Endothelial cell (in vitro differentiated cells): ENCODE results near the gene RPS6KB2. TPM values are rescaled to one million over a fixed set of nuclear protein-coding genes. Genes with fewer than 3 reads are reported as not detected.

Source experiments
- DNase-seq: peaks from one replicate; pipeline ENCODE4 v3.0.0; 2021; ENCODE audit warnings: low spot score
- H3K27ac Mint-ChIP-seq: one replicate; pipeline ENCODE4 v1.8.0; 2021; ENCODE audit warnings: mixed read lengths, inconsistent platforms; ENCODE audit not compliant: unreplicated experiment
- H3K27me3 Mint-ChIP-seq: one replicate; pipeline ENCODE4 v1.8.0; 2021; ENCODE audit warnings: mild to moderate bottlenecking, moderate library complexity, mixed read lengths, inconsistent platforms; ENCODE audit not compliant: unreplicated experiment
- H3K36me3 Mint-ChIP-seq: one replicate; pipeline ENCODE4 v1.8.0; 2021; ENCODE audit warnings: mild to moderate bottlenecking, low read depth, mixed read lengths, inconsistent platforms; ENCODE audit not compliant: unreplicated experiment
- H3K4me1 Mint-ChIP-seq: one replicate; pipeline ENCODE4 v1.8.0; 2021; ENCODE audit warnings: mild to moderate bottlenecking, mixed read lengths, inconsistent platforms; ENCODE audit not compliant: unreplicated experiment
- H3K4me3 Mint-ChIP-seq: one replicate; pipeline ENCODE4 v1.8.0; 2021; ENCODE audit warnings: mild to moderate bottlenecking, mixed read lengths, inconsistent platforms; ENCODE audit not compliant: unreplicated experiment
- H3K9me3 Mint-ChIP-seq: one replicate; pipeline ENCODE4 v1.8.0; 2021; ENCODE audit warnings: mixed read lengths, inconsistent platforms; ENCODE audit not compliant: unreplicated experiment
- CTCF ChIP-seq: fragments of 200-600 bp; sonication (generic); IDR thresholded peaks from one replicate; pipeline ENCODE4 v1.5.0; 2021; ENCODE audit warnings: antibody characterized with exemption; ENCODE audit not compliant: unreplicated experiment
- total RNA-seq: library from RNA; stranded (reverse); fragmentation: NEBNext Ultra II Directional; extraction: Animal tissue kit (Norgen Biotek cat#: 25700); gene quantifications from one replicate; pipeline ENCODE4 v1.2.1, GENCODE V29; 2021; ENCODE audit not compliant: unreplicated experiment

Gene RPS6KB2
- total RNA-seq, 1 donor from 2014 or later: 44.2 TPM

- Mint-ChIP-seq H3K27ac (no peak overlapping the region), H3K36me3 (peaks cover 10% of the 10 kb centered on the region), H3K27me3 (peaks cover 17% of the 10 kb centered on the region), H3K4me1 (peaks cover 3% of the 10 kb centered on the region), H3K9me3 (no peaks in the 10 kb centered on the region), H3K4me3 (no peak overlapping the region)
- no peak for TF ChIP-seq CTCF
- DNase-seq: no peak
These were observed 1.4 kb downstream of the RPS6KB2 start for GRCh38 chr11:67429722-67430121.

DNA sequence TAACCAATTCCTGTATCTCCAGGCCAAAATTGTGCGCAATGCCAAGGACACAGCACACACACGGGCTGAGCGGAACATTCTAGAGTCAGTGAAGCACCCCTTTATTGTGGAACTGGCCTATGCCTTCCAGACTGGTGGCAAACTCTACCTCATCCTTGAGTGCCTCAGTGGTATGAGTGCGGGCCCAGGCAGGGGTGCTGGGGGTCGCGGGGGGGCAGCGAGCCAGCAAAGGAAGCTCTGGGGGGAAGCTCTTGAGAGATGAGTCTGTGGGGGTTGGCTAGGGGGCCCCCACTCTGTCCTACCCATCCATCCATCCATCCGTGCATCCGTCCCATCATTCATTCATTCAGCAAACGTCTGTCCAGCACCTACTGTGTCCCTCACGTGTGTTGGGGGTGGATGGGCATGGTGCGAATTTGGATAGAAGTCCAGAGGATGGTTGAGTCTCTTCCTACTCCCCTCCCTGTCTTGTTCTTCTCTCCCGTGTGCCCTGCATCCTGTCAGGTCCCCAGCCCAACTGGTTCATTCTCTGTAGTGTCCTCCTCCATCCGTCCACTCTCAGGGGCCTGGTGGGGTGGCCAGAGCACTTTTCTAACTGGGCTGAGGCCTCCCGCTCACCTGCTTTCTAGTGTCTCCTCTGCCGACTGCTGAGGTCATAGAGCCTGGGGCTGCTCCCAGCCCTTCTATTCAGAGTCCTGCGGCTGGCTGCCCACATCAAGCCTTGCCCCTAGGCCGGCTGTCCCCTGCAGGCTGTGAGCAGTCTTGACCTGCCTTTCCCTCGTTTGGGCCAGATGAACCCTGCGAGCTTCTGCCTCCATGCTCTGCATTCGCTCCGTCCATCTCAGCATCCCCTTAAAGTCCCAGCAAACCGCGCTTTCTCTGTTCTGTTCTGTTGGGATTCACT is 3.3 kb downstream of the RPS6KB2 start:
- H3K4me3 Mint-ChIP-seq: peak overlapping the region; percentile 51
- no peaks in the 10 kb centered on the region for H3K9me3 Mint-ChIP-seq
- peaks cover 13% of the 10 kb centered on the region for H3K27me3 Mint-ChIP-seq
- no peak overlapping the region for H3K27ac Mint-ChIP-seq
- DNase-seq: no peak
- H3K4me1 Mint-ChIP-seq: peaks cover 5% of the 10 kb centered on the region
- no peak for TF ChIP-seq CTCF
- peaks cover 12% of the 10 kb centered on the region for H3K36me3 Mint-ChIP-seq

DNA sequence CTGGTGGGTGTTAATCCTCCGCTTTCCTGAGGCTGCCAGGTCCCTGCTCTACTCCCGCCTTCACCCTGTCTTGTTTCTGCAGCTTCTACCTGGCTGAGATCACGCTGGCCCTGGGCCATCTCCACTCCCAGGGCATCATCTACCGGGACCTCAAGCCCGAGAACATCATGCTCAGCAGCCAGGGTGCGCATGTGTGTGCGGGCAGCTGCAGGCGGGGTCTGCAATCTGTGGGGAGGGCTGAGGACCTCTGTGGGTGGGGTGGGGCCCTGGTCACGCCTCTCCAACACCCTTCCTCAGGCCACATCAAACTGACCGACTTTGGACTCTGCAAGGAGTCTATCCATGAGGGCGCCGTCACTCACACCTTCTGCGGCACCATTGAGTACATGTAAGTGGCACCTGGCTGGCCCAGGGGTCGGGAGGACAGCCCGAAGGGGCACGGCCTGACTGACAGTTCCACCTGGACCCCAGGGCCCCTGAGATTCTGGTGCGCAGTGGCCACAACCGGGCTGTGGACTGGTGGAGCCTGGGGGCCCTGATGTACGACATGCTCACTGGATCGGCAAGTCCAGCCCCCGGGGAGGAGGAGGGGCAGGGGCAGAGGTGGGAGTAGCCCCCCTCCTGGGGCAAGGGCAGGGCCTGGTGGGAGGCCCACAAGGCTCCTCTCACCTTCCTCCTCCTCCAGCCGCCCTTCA is 4.5 kb downstream of the RPS6KB2 start:
- peaks cover 16% of the 10 kb centered on the region for H3K36me3 Mint-ChIP-seq
- H3K9me3 Mint-ChIP-seq: no peaks in the 10 kb centered on the region
- peaks cover 6% of the 10 kb centered on the region for H3K4me1 Mint-ChIP-seq
- DNase-seq: no peak
- H3K27me3 Mint-ChIP-seq: peaks cover 10% of the 10 kb centered on the region
- TF ChIP-seq CTCF: no peak
- no peak overlapping the region for H3K27ac Mint-ChIP-seq
- no peak overlapping the region for H3K4me3 Mint-ChIP-seq

DNA sequence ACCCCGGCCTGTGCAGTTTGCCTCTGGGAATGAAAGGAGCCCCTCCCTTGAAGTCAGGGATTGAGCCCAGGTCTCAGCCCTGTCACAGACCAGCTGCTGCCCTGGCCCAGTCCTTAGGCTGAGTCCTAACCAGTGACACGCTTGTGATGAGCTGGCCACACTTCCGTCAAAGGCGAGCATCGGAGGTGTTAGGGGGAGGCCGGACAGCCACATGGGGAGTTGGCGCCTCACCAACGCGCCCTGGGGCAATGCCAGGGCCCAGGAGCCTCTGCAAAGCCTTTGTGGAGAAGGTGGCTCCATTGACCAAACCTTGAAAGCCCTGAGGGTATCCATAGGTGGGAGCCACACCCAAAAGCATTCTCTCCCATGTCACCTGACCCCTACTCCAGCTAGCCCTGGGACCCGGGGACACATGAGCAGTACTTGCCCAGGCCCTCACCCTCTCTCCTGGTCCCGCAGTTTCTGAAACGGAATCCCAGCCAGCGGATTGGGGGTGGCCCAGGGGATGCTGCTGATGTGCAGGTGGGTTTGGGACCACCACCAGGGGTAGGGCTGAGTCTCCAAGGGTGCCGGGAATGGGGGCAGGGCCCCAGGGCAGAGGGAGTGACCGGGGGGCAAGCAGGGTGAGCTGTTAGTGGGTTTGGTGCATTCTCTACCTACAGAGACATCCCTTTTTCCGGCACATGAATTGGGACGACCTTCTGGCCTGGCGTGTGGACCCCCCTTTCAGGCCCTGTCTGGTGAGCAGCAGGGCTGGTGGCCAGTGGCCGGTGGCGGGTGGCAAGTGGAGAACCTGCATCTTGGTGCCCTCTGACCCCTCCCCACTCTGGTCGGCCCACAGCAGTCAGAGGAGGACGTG is 5.5 kb downstream of the RPS6KB2 start:
- no peak for TF ChIP-seq CTCF
- Mint-ChIP-seq H3K4me3 (no peak overlapping the region), H3K27me3 (peaks cover 10% of the 10 kb centered on the region), H3K9me3 (no peaks in the 10 kb centered on the region), H3K4me1 (peaks cover 4% of the 10 kb centered on the region), H3K36me3 (peaks cover 17% of the 10 kb centered on the region), H3K27ac (peak overlapping the region; percentile 36)
- no peak for DNase-seq
